ENCODE measurements around the gene DNASE1L3. TPM values are rescaled to one million over a fixed set of nuclear protein-coding genes. Genes with fewer than 3 reads are reported as not detected.

DNASE1L3 gene
- polyA plus RNA-seq, 1 donor from 2014 or later: not detected

GRCh38 chr3:58234516-58234931, 23.8 kb upstream of the DNASE1L3 start:
- Histone ChIP-seq H3K9ac (ENCODE audit: low read length) (no peak overlapping the region), H3K9me3 (ENCODE audit: low read length) (no peaks in the 10 kb centered on the region), H2AFZ (ENCODE audit: low read depth, low read length) (no peak overlapping the region), H3K9me2 (ENCODE audit: insufficient read depth, low read length) (no peaks in the 10 kb centered on the region), H3K79me2 (replicated peaks; ENCODE audit: insufficient read depth, low read length) (no peaks in the 10 kb centered on the region), H3K27me3 (ENCODE audit: insufficient read depth, low read depth, low read length) (peaks cover 5% of the 10 kb centered on the region), H3K36me3 (ENCODE audit: insufficient read depth, low read length) (no peaks in the 10 kb centered on the region), H3F3A (ENCODE audit: insufficient read depth, low read length, poor library complexity, severe bottlenecking) (no peaks in the 10 kb centered on the region), H4K20me1 (ENCODE audit: insufficient read depth) (no peaks in the 10 kb centered on the region), H3K4me3 (ENCODE audit: low read length) (no peak overlapping the region), H3K27ac (ENCODE audit: low read length) (no peak overlapping the region), H3K4me2 (ENCODE audit: low read length) (no peak overlapping the region)
- TF ChIP-seq POLR2AphosphoS5 (IDR thresholded peaks at IDR 0.05): no peak
- TF ChIP-seq EP300 (conservative IDR thresholded peaks at IDR 0.05; ENCODE audit: poor library complexity, severe bottlenecking): no peak
- no peak for TF ChIP-seq CTCF (IDR thresholded peaks at IDR 0.05; ENCODE audit: poor library complexity, severe bottlenecking)
- TF ChIP-seq RAD21 (conservative IDR thresholded peaks at IDR 0.05): no peak
- no peak for TF ChIP-seq MXI1 (conservative IDR thresholded peaks at IDR 0.05; ENCODE audit: poor library complexity, severe bottlenecking)
- no peak for TF ChIP-seq TAF1 (IDR thresholded peaks at IDR 0.05; ENCODE audit: low read depth)
- no peak for TF ChIP-seq EZH2 (IDR thresholded peaks at IDR 0.05; ENCODE audit: borderline replicate concordance, insufficient read depth, low read length, poor library complexity, severe bottlenecking)
- no peak for TF ChIP-seq REST (IDR thresholded peaks at IDR 0.05; ENCODE audit: borderline replicate concordance)
- no peak for TF ChIP-seq SMC3 (conservative IDR thresholded peaks at IDR 0.05; ENCODE audit: poor library complexity)

- H3K9me2 ChIP-seq (ENCODE audit: insufficient read depth, low read length): no peaks in the 10 kb centered on the region
- no peaks in the 10 kb centered on the region for H3K36me3 ChIP-seq (ENCODE audit: insufficient read depth, low read length)
- no peaks in the 10 kb centered on the region for H3K9me3 ChIP-seq (ENCODE audit: low read length)
- H4K20me1 ChIP-seq (ENCODE audit: insufficient read depth): no peaks in the 10 kb centered on the region
- no peak overlapping the region for H3K4me3 ChIP-seq (ENCODE audit: low read length)
- no peak overlapping the region for H3K4me2 ChIP-seq (ENCODE audit: low read length)
- H3K79me2 ChIP-seq (replicated peaks; ENCODE audit: insufficient read depth, low read length): no peaks in the 10 kb centered on the region
- no peak overlapping the region for H3K27ac ChIP-seq (ENCODE audit: low read length)
- H2AFZ ChIP-seq (ENCODE audit: low read depth, low read length): no peak overlapping the region
- H3K27me3 ChIP-seq (ENCODE audit: insufficient read depth, low read depth, low read length): peaks cover 5% of the 10 kb centered on the region
- no peak for TF ChIP-seq EZH2 (IDR thresholded peaks at IDR 0.05; ENCODE audit: borderline replicate concordance, insufficient read depth, low read length, poor library complexity, severe bottlenecking)
- TF ChIP-seq POLR2AphosphoS5 (IDR thresholded peaks at IDR 0.05): no peak
- TF ChIP-seq TAF1 (IDR thresholded peaks at IDR 0.05; ENCODE audit: low read depth): no peak
- TF ChIP-seq SMC3 (conservative IDR thresholded peaks at IDR 0.05; ENCODE audit: poor library complexity): no peak
- no peak for TF ChIP-seq CTCF (IDR thresholded peaks at IDR 0.05; ENCODE audit: poor library complexity, severe bottlenecking)
- TF ChIP-seq EP300 (conservative IDR thresholded peaks at IDR 0.05; ENCODE audit: poor library complexity, severe bottlenecking): no peak
- TF ChIP-seq MXI1 (conservative IDR thresholded peaks at IDR 0.05; ENCODE audit: poor library complexity, severe bottlenecking): no peak
- TF ChIP-seq REST (IDR thresholded peaks at IDR 0.05; ENCODE audit: borderline replicate concordance): no peak
- TF ChIP-seq RAD21 (conservative IDR thresholded peaks at IDR 0.05): no peak
- H3K9ac ChIP-seq (ENCODE audit: low read length): no peak overlapping the region
- no peaks in the 10 kb centered on the region for H3F3A ChIP-seq (ENCODE audit: insufficient read depth, low read length, poor library complexity, severe bottlenecking)
Observed at GRCh38 chr3:58231666-58232065, 20.9 kb upstream of the DNASE1L3 start.

Data from neural cell (in vitro differentiated cells).